HCT116 (cell line): ENCODE measurements around the gene ICOS. TPM values are rescaled to one million over a fixed set of nuclear protein-coding genes. Genes with fewer than 3 reads are reported as not detected.

Source experiments
- ATAC-seq: fragments of 200-7000 bp; cut with Tn5 transposase; 2 replicates; pipeline ENCODE4 v1.9.1; 2020; ENCODE audit warnings: mild to moderate bottlenecking, moderate library complexity
- BruUV-seq: library from RNA; stranded (reverse); fragments of 400-500 nt; replicated peaks from 2 replicates; lab custom pipeline; 2021; lab: Mats Ljungman, UMichigan
- CTCF ChIA-PET: fragments of 300-600 bp; sonication (Branson Sonifier 250); formaldehyde crosslinking; loops from one replicate; lab custom pipeline; 2021; ENCODE audit warnings: antibody characterized with exemption; lab: Charles Lee
- POLR2A ChIA-PET: fragments of 300-600, 350-600 bp; sonication (Branson Sonifier 250); formaldehyde crosslinking; loops from one replicate; lab custom pipeline; 2021; ENCODE audit warnings: antibody characterized with exemption; lab: Charles Lee
- RAD21 ChIA-PET, 2 experiments: fragments of 300-600 bp; sonication (Branson Sonifier 250); formaldehyde crosslinking; loops; one replicate each; lab custom pipeline; 2023; ENCODE audit warnings: low total read pairs in 2 of 2; ENCODE audit not compliant: uncharacterized antibody in 2 of 2, unreplicated experiment in 2 of 2, low non-redundant PET in 1 of 2; lab: Charles Lee
- DNase-seq: peaks from one replicate; pipeline ENCODE4 v3.0.0-alpha.2; 2010; ENCODE audit warnings: low read depth, low spot score
- H2AFZ ChIP-seq: fragments of 200-600 bp; shearing (Covaris generic), sonication (generic); 2 replicates; pipeline ENCODE4 v1.6.1; 2017; ENCODE audit warnings: low read depth, mixed run types, mixed read lengths, antibody characterized with exemption, low read length; ENCODE audit not compliant: poor library complexity, severe bottlenecking
- H3K27ac ChIP-seq: 2 replicates; pipeline ENCODE4 v1.5.1; 2012; ENCODE audit warnings: low read depth, low read length
- H3K27me3 ChIP-seq: fragments of 200-600 bp; sonication (generic); 2 replicates; pipeline ENCODE4 v1.6.1; 2016; ENCODE audit warnings: mixed run types, low read length, mixed read lengths; ENCODE audit not compliant: insufficient read depth
- H3K36me3 ChIP-seq, 2 experiments: fragments of 200-500 bp in 1 of 2; fragments of 200-600 bp in 1 of 2; sonication (Bioruptor generic) in 1 of 2; sonication (generic) in 1 of 2; 2 replicates each; pipeline versions ENCODE4 v1.5.1 to v1.6.1; 2014 to 2016; ENCODE audit warnings: low read length in 2 of 2, inconsistent platforms in 1 of 2, mixed read lengths in 1 of 2, mixed run types in 1 of 2; ENCODE audit not compliant: insufficient read depth in 2 of 2, control insufficient read depth in 1 of 2
- H3K4me1 ChIP-seq, 2 experiments: fragments of 200-600 bp in 1 of 2; sonication (generic) in 1 of 2; 2 replicates each; pipeline versions ENCODE4 v1.5.1 to v1.6.1; 2012 to 2017; ENCODE audit warnings: low read length in 2 of 2, inconsistent platforms in 1 of 2, mild to moderate bottlenecking in 1 of 2, mixed read lengths in 1 of 2, mixed run types in 1 of 2, moderate library complexity in 1 of 2; ENCODE audit not compliant: insufficient read depth in 2 of 2, control insufficient read depth in 1 of 2
- H3K4me2 ChIP-seq: fragments of 200-600 bp; sonication (generic); 2 replicates; pipeline ENCODE4 v1.6.1; 2017; ENCODE audit warnings: mixed run types, low read length, mixed read lengths
- H3K4me3 ChIP-seq, 2 experiments: fragments of 200-600 bp in 1 of 2; sonication (generic) in 1 of 2; replicated peaks in 1 of 2; 2 replicates each; pipeline ENCODE4 v1.5.1; 2011 to 2016; ENCODE audit warnings: low read length in 2 of 2, control low read depth in 1 of 2, low read depth in 1 of 2, mild to moderate bottlenecking in 1 of 2, mixed read lengths in 1 of 2, mixed run types in 1 of 2
- H3K79me2 ChIP-seq: fragments of 200-600 bp; sonication (generic); 2 replicates; pipeline ENCODE4 v1.6.1; 2017; ENCODE audit warnings: mild to moderate bottlenecking, mixed run types, low read length, moderate library complexity, mixed read lengths; ENCODE audit not compliant: insufficient read depth
- H3K9ac ChIP-seq: fragments of 200-600 bp; sonication (generic); 2 replicates; pipeline ENCODE4 v1.6.1; 2016; ENCODE audit warnings: low read length, mixed read lengths
- H3K9me2 ChIP-seq: fragments of 200-600 bp; sonication (generic), shearing (Covaris generic); 2 replicates; pipeline ENCODE4 v1.6.1; 2017; ENCODE audit warnings: mixed run types, mild to moderate bottlenecking, moderate library complexity; ENCODE audit not compliant: insufficient read depth
- H3K9me3 ChIP-seq, 2 experiments: fragments of 200-500 bp in 1 of 2; fragments of 200-600 bp in 1 of 2; sonication (Bioruptor generic) in 1 of 2; sonication (generic) in 1 of 2; 2 replicates each; pipeline ENCODE4 v1.6.1; 2014 to 2017; ENCODE audit warnings: low read length in 2 of 2, mixed read lengths in 2 of 2, inconsistent platforms in 1 of 2, low read depth in 1 of 2, mild to moderate bottlenecking in 1 of 2, mixed run types in 1 of 2, moderate library complexity in 1 of 2; ENCODE audit not compliant: control insufficient read depth in 1 of 2, insufficient read depth in 1 of 2
- H4K20me1 ChIP-seq: fragments of 200-600 bp; sonication (generic), shearing (Covaris generic); 2 replicates; pipeline ENCODE4 v1.6.1; 2017; ENCODE audit warnings: mixed run types, mild to moderate bottlenecking, moderate library complexity; ENCODE audit not compliant: insufficient read depth
- ATF3 ChIP-seq: IDR thresholded peaks from 2 replicates; pipeline ENCODE4 v1.6.1; 2012
- CBX3 ChIP-seq: IDR thresholded peaks from 2 replicates; pipeline ENCODE4 v1.6.1; 2012; ENCODE audit warnings: low read depth
- CEBPB ChIP-seq: IDR thresholded peaks from 2 replicates; pipeline ENCODE4 v1.6.1; 2012; ENCODE audit warnings: low read depth
- EGR1 ChIP-seq: IDR thresholded peaks from 2 replicates; pipeline ENCODE4 v1.6.1; 2012; ENCODE audit warnings: low read depth
- POLR2AphosphoS5 ChIP-seq: IDR thresholded peaks from 2 replicates; pipeline ENCODE4 v1.6.1; 2011; ENCODE audit warnings: mild to moderate bottlenecking, low read depth, low read length, moderate library complexity
- SIN3A ChIP-seq: IDR thresholded peaks from 2 replicates; pipeline ENCODE4 v1.6.1; 2012; ENCODE audit warnings: low read depth
- SRF ChIP-seq: IDR thresholded peaks from 2 replicates; pipeline ENCODE4 v1.6.1; 2012; ENCODE audit warnings: low read depth
- TCF7L2 ChIP-seq: IDR thresholded peaks from 2 replicates; pipeline ENCODE4 v1.7.0; 2011; ENCODE audit warnings: borderline replicate concordance, inconsistent platforms; ENCODE audit not compliant: insufficient read depth, insufficient read length; ENCODE audit errors: extremely low read depth
- YY1 ChIP-seq: IDR thresholded peaks from 2 replicates; pipeline ENCODE4 v1.6.1; 2011; ENCODE audit warnings: low read length, low read depth, moderate library complexity, mild to moderate bottlenecking; ENCODE audit not compliant: insufficient replicate concordance; ENCODE audit errors: extremely low read depth
- ZBTB33 ChIP-seq: IDR thresholded peaks from 2 replicates; pipeline ENCODE4 v1.6.1; 2011; ENCODE audit warnings: mild to moderate bottlenecking, low read length, moderate library complexity; ENCODE audit not compliant: insufficient replicate concordance; ENCODE audit errors: extremely low read depth
- ZNF274 ChIP-seq: fragments of 200-500 bp; sonication (Bioruptor generic); IDR thresholded peaks from 2 replicates; pipeline ENCODE4 v1.6.1; 2014; ENCODE audit warnings: mild to moderate bottlenecking, low read depth, low read length, inconsistent platforms
- intact Hi-C: fragments of 100-400 bp; cut with micrococcal nuclease; formaldehyde crosslinking; loops from 2 replicates; pipeline ENCODE4 v1.10.0; 2022
- total RNA-seq: library from RNA; stranded (reverse); gene quantifications from one replicate; pipeline ENCODE4 v1.2.1, GENCODE V29; 2021; ENCODE audit not compliant: unreplicated experiment

Gene ICOS
- total RNA-seq, 1 experiment from 2014 or later: not detected

- Histone ChIP-seq H4K20me1 (no peaks in the 10 kb centered on the region), H3K79me2 (no peaks in the 10 kb centered on the region), H3K36me3 (no peaks in the 10 kb centered on the region), H3K27ac (no peak overlapping the region), H3K4me1 (no peaks in the 10 kb centered on the region), H3K9ac (no peak overlapping the region), H3K4me3 (no peak overlapping the region), H2AFZ (no peak overlapping the region), H3K4me2 (no peak overlapping the region), H3K9me2 (no peaks in the 10 kb centered on the region), H3K9me3 (no peaks in the 10 kb centered on the region), H3K27me3 (peaks cover 18% of the 10 kb centered on the region)
- ChIA-PET RAD21 (no interaction called here), CTCF (no interaction called here), POLR2A (no interaction called here)
- TF ChIP-seq ATF3: no peak
- TF ChIP-seq EGR1: no peak
- TF ChIP-seq CEBPB: no peak
- TF ChIP-seq SRF: no peak
- no peak for TF ChIP-seq YY1
- TF ChIP-seq ZBTB33: no peak
- TF ChIP-seq POLR2AphosphoS5: no peak
- no peak for TF ChIP-seq ZNF274
- TF ChIP-seq TCF7L2: no peak
- no peak for TF ChIP-seq SIN3A
- TF ChIP-seq CBX3: no peak
- no peak for ATAC-seq
- no TSS peak for BruUV-seq
- DNase-seq: no peak
- intact Hi-C loops: no loop called here
Measured at GRCh38 chr2:204000446-204000845, 63.9 kb downstream of the ICOS start.
